ENCODE data around the gene MTNR1B.

The MTNR1B gene

DNA sequence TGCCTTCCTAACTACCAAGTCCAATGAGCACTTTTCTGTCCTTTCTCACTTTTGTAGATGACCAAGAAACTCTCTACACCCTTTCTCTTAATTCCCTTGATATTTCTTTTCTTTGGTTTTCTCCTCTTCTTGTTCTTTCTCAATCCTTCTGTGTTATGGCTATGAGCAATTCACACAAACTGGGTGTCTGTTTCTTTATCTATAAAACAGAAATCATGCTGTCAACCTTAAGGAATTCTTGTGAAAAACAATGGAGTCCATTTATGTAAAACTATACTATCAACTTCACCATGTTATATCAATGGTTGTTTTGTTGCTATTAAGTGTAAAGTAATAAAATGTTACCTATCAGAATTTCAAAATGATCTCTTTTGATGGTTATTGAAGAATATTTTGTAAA lies 7.2 kb downstream of the MTNR1B start:
- DNase-seq (ENCODE audit: extremely low read depth, low read depth): no peak
- TF ChIP-seq, protein P1, sequence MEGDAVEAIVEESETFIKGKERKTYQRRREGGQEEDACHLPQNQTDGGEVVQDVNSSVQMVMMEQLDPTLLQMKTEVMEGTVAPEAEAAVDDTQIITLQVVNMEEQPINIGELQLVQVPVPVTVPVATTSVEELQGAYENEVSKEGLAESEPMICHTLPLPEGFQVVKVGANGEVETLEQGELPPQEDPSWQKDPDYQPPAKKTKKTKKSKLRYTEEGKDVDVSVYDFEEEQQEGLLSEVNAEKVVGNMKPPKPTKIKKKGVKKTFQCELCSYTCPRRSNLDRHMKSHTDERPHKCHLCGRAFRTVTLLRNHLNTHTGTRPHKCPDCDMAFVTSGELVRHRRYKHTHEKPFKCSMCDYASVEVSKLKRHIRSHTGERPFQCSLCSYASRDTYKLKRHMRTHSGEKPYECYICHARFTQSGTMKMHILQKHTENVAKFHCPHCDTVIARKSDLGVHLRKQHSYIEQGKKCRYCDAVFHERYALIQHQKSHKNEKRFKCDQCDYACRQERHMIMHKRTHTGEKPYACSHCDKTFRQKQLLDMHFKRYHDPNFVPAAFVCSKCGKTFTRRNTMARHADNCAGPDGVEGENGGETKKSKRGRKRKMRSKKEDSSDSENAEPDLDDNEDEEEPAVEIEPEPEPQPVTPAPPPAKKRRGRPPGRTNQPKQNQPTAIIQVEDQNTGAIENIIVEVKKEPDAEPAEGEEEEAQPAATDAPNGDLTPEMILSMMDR (IDR thresholded peaks at IDR 0.05; ENCODE audit: low read depth, low read length): no peak

DNA sequence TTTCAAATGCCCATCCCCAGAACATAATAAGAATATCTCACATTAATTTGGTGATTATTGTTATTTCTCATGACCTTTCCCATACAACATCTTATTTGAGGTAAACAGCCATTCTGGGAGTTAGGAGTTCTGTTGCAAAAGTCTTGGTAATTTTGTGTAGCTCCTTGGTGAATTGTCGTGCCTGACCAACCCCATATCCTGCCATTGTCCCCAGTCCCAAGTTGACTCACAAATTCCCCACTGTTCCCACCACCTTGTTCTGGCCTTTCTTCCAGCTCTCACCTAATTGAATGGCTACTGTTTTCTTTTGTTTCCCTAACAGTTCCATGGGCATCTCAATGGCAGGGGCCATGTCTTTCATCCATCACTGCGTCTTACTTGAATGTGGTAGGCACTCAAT lies 8.0 kb downstream of the MTNR1B start:
- TF ChIP-seq, protein P1 (IDR thresholded peaks at IDR 0.05; ENCODE audit: low read depth, low read length): no peak
- DNase-seq (ENCODE audit: extremely low read depth, low read depth): no peak

DNA sequence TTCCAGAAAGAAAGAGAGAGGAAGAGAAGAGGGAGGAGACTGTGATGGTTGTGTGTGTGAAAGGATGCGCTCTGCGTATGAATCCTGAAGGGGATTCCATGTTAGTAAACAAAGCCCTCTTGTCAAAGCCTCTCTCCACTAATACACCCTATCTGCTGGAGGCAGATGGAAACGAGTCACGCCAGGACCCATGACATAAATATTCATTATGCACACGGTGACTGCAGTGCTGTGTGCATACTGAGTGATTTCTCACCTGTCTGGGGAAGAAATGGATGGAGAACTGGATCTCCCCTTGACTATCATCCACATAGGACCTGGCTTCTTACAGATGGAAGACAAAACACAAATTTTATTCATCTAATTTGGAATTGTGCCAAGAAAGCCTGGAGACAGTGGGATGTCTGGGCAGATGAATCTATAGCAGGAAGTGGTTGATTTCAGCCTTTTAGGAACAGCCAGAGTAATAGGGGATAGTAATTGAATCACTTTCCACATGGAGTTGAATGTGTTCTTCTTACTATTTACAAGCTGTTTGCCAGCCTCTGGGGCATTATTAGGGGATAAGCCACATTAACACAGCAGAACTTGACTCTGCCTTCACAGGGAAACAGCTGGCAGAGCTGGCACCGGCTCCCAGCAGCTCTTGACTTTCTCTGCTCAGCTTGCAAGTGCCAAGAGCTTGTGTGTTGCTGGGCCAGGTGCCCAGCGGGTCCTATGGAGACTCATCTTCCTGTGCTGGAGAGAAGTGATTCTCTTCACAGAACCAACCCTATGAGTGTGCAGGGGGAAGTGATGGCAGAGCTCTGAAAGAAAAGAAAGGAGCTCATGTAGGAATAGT lies 9.0 kb downstream of the MTNR1B start:
- TF ChIP-seq, protein P1 (IDR thresholded peaks at IDR 0.05; ENCODE audit: low read depth, low read length): no peak
- no peak for DNase-seq (ENCODE audit: extremely low read depth, low read depth)

DNA sequence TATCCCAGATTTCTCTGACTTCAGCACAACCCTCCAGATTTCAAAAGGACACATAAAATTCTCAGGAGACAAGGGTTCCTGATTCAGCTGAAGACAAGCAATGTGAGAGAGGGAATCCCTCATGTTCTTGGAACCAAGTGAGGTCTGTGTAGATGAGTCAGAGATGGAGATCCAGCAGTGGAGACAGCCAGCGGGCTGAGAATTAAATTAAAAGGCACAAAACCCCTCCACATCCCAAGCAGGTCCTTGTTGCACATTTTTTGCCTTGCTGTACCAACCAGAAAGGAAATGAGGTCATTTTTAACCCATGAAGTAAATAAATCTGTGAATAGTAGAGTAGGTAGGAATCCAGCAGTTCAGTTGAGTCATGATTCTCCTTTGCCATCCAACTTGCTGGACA lies 9.7 kb downstream of the MTNR1B start:
- DNase-seq (ENCODE audit: extremely low read depth, low read depth): no peak

DNA sequence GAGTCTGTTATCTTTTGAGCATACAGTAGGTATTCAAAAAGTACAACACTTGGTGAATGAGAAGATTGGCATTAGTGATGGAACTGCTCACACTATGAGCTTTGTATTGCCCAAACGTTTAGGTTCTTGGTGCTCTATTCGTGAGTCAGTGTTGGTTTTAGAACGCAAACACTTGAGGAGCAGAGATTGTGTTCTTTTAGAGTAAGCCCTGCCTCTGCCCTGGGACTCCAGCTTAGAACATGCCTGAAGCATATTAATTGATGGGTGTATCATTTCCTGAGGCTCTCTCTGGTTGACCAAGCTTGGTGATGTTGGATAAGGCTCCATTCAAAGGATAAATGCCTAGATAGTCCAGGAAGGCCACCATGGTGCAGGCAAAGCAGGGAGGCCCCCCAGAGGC lies 10.9 kb downstream of the MTNR1B start:
- TF ChIP-seq, protein P1 (IDR thresholded peaks at IDR 0.05; ENCODE audit: low read depth, low read length): no peak

More for the DNA sequence above, 9.7 kb downstream of the MTNR1B start:
- TF ChIP-seq, protein P1 (IDR thresholded peaks at IDR 0.05; ENCODE audit: low read depth, low read length): no peak

DNA sequence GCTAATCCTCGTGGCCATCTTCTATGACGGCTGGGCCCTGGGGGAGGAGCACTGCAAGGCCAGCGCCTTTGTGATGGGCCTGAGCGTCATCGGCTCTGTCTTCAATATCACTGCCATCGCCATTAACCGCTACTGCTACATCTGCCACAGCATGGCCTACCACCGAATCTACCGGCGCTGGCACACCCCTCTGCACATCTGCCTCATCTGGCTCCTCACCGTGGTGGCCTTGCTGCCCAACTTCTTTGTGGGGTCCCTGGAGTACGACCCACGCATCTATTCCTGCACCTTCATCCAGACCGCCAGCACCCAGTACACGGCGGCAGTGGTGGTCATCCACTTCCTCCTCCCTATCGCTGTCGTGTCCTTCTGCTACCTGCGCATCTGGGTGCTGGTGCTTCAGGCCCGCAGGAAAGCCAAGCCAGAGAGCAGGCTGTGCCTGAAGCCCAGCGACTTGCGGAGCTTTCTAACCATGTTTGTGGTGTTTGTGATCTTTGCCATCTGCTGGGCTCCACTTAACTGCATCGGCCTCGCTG lies 12.1 kb downstream of the MTNR1B start:
- TF ChIP-seq, protein P1 (IDR thresholded peaks at IDR 0.05; ENCODE audit: low read depth, low read length): no peak
- DNase-seq (ENCODE audit: extremely low read depth, low read depth): no peak

More for the DNA sequence above, 10.9 kb downstream of the MTNR1B start:
- DNase-seq (ENCODE audit: extremely low read depth, low read depth): no peak

DNA sequence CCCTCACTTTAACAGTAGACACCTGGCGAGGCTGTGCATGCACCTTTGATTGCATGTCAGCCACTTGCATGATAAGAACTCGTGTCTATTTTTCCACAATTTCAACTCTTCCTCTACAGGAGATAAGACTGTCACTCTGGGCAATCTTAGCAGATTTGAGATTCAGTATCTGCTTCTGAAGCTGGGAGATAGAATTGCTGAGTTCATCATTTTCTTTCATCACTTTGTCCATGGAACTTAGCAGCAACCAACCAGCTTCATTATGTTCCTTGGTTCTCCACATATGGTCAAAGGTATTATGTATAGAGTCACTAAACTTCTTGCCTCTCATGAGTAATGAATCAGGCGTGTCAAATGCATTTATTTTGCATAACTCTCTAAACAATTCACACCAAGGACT lies 17.1 kb downstream of the MTNR1B start:
- TF ChIP-seq, protein P1 (IDR thresholded peaks at IDR 0.05; ENCODE audit: low read depth, low read length): no peak
- DNase-seq (ENCODE audit: extremely low read depth, low read depth): no peak
